GM18511 (cell line): ENCODE measurements around the gene LLGL1.

ENCODE experiments used
- ATAC-seq: cut with Tn5 transposase; IDR thresholded peaks from one replicate; pipeline ENCODE4 v1.9.1; 2021; ENCODE audit warnings: mild to moderate bottlenecking, moderate library complexity; ENCODE audit not compliant: unreplicated experiment

Gene LLGL1

DNA sequence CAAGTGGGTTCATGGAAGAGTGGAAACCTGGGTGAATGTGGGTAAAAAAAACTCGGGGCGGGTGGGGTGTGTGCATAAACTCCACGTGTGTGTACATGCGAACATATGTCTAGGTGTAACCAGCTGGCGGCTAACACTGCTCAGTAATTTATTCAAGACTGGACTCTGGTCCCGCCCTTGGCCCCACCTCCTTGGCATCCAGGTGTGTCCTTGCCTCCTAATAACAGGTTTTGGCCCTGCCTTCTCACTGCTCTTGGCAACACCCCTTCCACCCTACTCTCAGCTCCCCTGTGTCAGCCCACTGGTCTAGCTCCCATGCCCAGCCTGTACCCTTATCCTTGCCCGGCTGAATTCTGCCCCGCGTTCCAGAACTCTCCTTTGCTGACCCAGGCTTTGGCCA is 24.8 kb downstream of the LLGL1 start:
- no peak for ATAC-seq

DNA sequence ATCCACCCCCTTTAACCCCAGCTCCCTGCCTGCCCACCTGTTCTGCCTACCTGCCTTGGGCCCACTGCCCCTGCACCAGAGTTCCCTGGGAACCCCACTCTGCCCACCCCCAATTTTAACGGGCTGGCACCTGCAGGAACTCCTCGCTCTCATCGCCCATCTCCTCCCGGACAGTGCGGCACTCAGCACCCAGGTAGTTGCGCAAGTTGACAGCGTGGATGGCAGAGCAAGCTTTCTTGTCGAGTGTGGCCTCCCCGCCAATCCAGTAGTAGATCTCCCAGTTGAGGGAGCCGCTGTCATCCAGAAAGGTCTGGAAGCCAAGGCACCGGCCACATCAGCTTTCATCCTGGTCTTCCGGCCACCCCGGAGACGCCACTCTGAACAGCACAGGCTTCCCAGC is 25.3 kb downstream of the LLGL1 start:
- ATAC-seq: no peak

DNA sequence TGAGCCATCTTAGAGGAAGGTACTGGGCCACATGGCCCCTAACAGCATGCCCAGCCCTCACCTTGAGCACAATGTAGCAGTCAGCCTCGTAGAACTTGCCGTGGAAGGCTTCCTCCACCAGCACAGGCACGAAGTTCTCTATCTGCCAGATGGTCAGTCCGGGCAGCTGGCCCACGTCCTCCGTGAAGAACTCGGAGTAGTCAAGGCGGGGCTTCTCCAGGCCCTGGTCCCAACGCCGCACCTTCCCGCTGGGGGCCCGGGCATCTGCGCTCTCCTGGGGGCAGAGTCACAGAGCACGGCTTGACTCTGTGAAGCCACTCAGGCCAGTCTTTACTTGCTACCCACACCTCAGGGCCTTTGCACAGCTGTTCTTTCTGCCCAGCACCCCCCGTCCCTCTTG is 25.8 kb downstream of the LLGL1 start:
- ATAC-seq: no peak

DNA sequence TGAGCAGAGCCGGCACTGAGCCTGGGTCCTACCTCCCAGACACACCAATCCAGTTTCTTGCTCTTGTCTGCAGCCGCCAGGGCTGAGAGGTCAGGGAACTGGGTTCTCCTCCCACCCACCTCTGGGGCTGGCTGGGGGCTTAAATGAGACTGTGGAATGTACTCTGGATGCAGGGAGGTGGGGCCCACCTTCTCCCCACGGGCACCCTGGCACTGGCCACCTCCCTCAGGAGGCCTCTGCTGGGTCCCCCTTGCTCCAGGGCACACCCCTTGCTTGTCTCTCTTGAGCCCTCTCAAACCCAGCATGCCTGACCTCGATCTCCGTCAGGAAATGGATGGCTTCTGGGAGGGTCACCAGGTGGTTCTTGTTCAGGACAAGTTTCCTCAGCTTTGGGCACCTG is 26.7 kb downstream of the LLGL1 start:
- no peak for ATAC-seq

GRCh38 chr17:18253187-18253884 is 27.9 kb downstream of the LLGL1 start:
- ATAC-seq: no peak

- no peak for ATAC-seq
These were observed 28.7 kb downstream of the LLGL1 start for GRCh38 chr17:18253947-18254821.

GRCh38 chr17:18254888-18255649 is 29.6 kb downstream of the LLGL1 start:
- no peak for ATAC-seq

DNA sequence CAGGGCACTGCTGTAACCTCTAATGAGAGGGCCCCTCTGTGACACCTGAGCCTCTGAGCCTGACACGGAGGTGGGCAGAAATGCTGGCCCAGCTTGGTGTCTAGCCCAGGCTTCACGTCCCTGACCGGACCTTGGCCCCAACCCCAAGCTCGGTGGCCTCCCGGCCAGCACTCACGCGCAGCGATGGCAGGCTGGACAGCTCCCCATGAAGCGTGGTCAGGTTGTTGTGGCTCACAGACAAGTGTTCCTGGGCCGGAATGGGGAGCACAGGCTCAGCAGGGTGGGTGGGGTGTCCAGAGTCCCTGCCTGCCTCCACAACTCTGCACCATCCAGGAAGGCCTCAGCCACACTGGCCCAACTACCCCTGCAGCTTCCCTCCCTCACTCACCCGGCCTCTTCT is 30.9 kb downstream of the LLGL1 start:
- no peak for ATAC-seq

DNA sequence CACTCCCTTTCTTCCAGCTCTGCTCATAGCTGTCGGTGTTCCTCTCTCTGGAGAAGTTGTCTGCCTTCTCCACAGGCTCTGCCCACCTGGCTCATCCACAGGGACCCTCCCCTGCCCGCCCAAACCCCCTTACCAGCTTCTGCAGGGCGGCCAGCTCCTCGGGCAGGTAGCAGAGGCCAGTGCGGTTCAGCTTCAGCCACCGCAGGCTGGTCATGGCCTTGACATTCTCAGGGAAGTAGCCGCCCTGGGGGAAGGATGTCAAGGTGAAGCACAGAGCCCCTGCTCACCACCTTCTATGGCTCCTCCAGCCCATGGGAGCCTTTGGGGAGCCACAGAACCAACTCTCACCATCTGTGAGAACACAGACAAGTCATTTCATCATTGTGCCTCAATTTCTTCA is 31.3 kb downstream of the LLGL1 start:
- no peak for ATAC-seq

DNA sequence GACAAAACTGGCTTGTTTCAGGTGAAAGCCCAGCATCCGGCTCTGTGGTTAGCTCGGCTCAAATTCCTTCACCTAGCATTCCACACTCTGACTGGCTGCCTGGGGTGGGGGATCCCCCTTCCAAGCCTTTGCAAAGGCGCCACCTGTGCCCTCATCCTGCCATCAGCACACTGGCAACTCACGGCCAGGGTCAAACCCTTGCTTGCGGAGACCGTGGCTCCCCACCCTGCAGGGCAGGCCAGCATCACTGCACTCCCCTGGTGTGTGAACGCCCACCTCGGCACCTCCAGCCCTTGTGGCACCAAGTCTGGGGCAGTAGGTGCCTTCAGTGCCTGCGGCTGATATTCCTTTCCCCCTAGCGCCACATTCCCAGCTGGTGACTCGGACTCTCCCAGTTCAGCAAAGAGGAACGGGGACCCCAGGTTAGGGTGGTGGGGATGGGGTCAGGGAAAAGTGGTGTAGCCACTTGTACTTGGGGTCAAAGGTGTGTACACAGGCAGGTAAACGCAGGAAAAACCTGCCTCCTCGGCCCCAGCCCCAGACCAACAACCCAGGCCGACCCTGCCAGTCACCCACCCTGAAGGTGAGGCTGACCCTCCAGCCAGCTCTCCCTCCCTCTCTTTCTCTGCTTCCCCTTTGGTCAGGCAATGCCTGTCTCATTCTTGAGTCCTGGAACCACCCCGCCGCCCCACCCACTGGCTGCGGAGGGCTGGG is 32.0 kb downstream of the LLGL1 start:
- ATAC-seq: peak; percentile 21

- peak; percentile 36 for ATAC-seq
These were observed 32.5 kb downstream of the LLGL1 start for GRCh38 chr17:18257982-18258355.

- ATAC-seq: peak; percentile 27
These were observed 33.1 kb downstream of the LLGL1 start, which contains the start of gene FLII for GRCh38 chr17:18258356-18259038. Gene FLII (minus strand): TSS chr17:18258738. CDS start chr17:18258690, 48 bp downstream.

GRCh38 chr17:18259621-18260331 is 34.3 kb downstream of the LLGL1 start:
- ATAC-seq: no peak

GRCh38 chr17:18260332-18261145 is 35.1 kb downstream of the LLGL1 start, which contains the start of gene MIEF2:
Gene MIEF2 (plus strand): TSS chr17:18260662. CDS start chr17:18262721, 2,059 bp downstream.
- peak; percentile 80 for ATAC-seq

- ATAC-seq: peak; percentile 18
These were observed 35.7 kb downstream of the LLGL1 start for GRCh38 chr17:18261146-18261515.

GRCh38 chr17:18261659-18262058 is 36.2 kb downstream of the LLGL1 start:
- no peak for ATAC-seq

DNA sequence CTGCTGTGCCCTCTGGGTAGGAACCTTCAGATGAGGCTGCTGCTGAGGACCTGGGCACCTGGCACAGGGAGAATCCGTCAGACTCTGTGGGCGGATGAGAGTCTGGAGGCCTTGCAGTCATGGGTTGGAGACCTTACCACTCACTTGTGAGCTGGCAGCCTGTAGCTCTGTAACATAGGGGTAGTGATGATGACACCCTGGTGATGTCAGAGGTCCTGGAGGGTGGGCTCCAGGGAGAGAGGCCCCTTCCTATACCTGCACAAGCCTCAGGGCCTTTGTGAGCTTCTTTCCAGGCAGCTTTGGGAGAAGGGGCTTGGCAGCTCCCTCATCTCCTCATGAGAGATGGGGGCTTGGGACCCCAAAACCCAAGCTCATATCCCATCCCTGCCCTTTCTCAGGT is 36.7 kb downstream of the LLGL1 start:
- no peak for ATAC-seq

DNA sequence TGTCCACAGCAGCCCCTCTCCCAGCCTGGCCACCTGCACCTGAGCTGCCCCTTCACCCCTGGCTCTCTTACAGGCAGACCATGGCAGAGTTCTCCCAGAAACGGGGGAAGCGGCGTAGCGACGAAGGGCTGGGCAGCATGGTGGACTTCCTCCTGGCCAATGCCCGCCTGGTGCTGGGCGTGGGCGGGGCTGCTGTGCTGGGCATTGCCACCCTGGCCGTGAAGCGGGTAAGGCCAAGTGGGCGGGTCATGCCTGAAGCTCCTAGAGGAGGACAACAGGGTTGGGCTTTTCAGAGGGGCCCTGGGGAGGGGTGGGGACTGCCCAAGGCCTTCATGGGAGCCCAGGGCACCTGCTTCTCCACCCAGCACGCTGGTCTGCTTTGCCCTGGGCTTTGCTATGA is 37.2 kb downstream of the LLGL1 start:
- ATAC-seq: no peak
